HEK293 (cell line): ENCODE measurements around the gene USP5.

ENCODE experiments used
- CTCF ChIA-PET: fragments of 350-600 bp; formaldehyde crosslinking; extraction: SDS; loops from one replicate; lab custom pipeline; 2021; ENCODE audit warnings: antibody characterized with exemption; lab: Yijun Ruan, JAX
- POLR2A ChIA-PET: fragments of 300-600 bp; formaldehyde crosslinking; extraction: SDS; loops from one replicate; lab custom pipeline; 2020; ENCODE audit warnings: antibody characterized with exemption, inconsistent platforms; lab: Yijun Ruan, JAX
- H3K27ac ChIP-seq: fragments of 200-500 bp; sonication (Bioruptor generic); 2 replicates; pipeline ENCODE4 v1.5.1; 2014; ENCODE audit warnings: low read depth, low read length, control low read depth, inconsistent platforms; ENCODE audit errors: extremely low read depth
- H3K36me3 ChIP-seq, 2 experiments: fragments of 200-500 bp in 1 of 2; sonication (Bioruptor generic) in 1 of 2; 1 replicate in 1 of 2; 2 replicates in 1 of 2; pipeline ENCODE4 v1.5.1; 2014 to 2017; ENCODE audit warnings: inconsistent platforms in 2 of 2, low read length in 2 of 2; ENCODE audit not compliant: control insufficient read depth in 2 of 2, insufficient read depth in 1 of 2
- H3K4me1 ChIP-seq: fragments of 200-500 bp; sonication (Bioruptor generic); 2 replicates; pipeline ENCODE4 v1.5.1; 2014; ENCODE audit warnings: mild to moderate bottlenecking, low read length, inconsistent platforms; ENCODE audit not compliant: control insufficient read depth, insufficient read depth
- H3K4me3 ChIP-seq: 2 replicates; pipeline ENCODE4 v1.5.1; 2011; ENCODE audit warnings: low read depth, mild to moderate bottlenecking, control low read depth, low read length, moderate library complexity
- H3K9me3 ChIP-seq: fragments of 200-500 bp; sonication (Bioruptor generic); 2 replicates; pipeline ENCODE4 v1.5.1; 2014; ENCODE audit warnings: low read depth, low read length, inconsistent platforms; ENCODE audit not compliant: control insufficient read depth, insufficient read depth
- HOXC10 ChIP-seq: sonication (generic); formaldehyde crosslinking; IDR thresholded peaks from 2 replicates; pipeline ENCODE4 v1.8.1; 2023; ENCODE audit warnings: mild to moderate bottlenecking, missing genetic modification reagents
- KLF1 ChIP-seq: fragments of 450-650 bp; formaldehyde crosslinking; IDR thresholded peaks from 2 replicates; pipeline ENCODE4 v1.5.1; 2016; ENCODE audit warnings: missing biosample characterization, missing genetic modification characterization
- KLF16 ChIP-seq: fragments of 450-650 bp; formaldehyde crosslinking; IDR thresholded peaks from 2 replicates; pipeline ENCODE4 v1.5.1; 2017; ENCODE audit warnings: missing biosample characterization, missing genetic modification characterization
- KLF8 ChIP-seq: fragments of 450-650 bp; formaldehyde crosslinking; IDR thresholded peaks from 2 replicates; pipeline ENCODE4 v1.5.1; 2016; ENCODE audit warnings: missing biosample characterization, missing genetic modification characterization
- MEIS1 ChIP-seq: sonication (generic); formaldehyde crosslinking; IDR thresholded peaks from 2 replicates; pipeline ENCODE4 v1.8.1; 2022; ENCODE audit warnings: missing genetic modification reagents, mild to moderate bottlenecking, borderline replicate concordance
- OSR2 ChIP-seq: fragments of 450-650 bp; formaldehyde crosslinking; IDR thresholded peaks from 2 replicates; pipeline ENCODE4 v1.5.1; 2016; ENCODE audit warnings: missing biosample characterization, missing genetic modification characterization
- REPIN1 ChIP-seq: fragments of 450-650 bp; formaldehyde crosslinking; IDR thresholded peaks from 2 replicates; pipeline ENCODE4 v1.5.1; 2017; ENCODE audit warnings: missing biosample characterization, missing genetic modification characterization, low read depth
- SP7 ChIP-seq: fragments of 450-650 bp; formaldehyde crosslinking; IDR thresholded peaks from 2 replicates; pipeline ENCODE4 v1.5.1; 2016; ENCODE audit warnings: missing biosample characterization, missing genetic modification characterization
- ZNF138 ChIP-seq: fragments of 450-650 bp; formaldehyde crosslinking; IDR thresholded peaks from 2 replicates; pipeline ENCODE4 v1.5.1; 2016; ENCODE audit warnings: missing biosample characterization, missing genetic modification characterization, borderline replicate concordance
- ZNF169 ChIP-seq: fragments of 450-650 bp; formaldehyde crosslinking; IDR thresholded peaks from 2 replicates; pipeline ENCODE4 v1.5.1; 2016; ENCODE audit warnings: missing biosample characterization, missing genetic modification characterization
- ZNF175 ChIP-seq: fragments of 450-650 bp; formaldehyde crosslinking; IDR thresholded peaks from 2 replicates; pipeline ENCODE4 v1.5.1; 2016; ENCODE audit warnings: missing biosample characterization, missing genetic modification characterization
- ZNF184 ChIP-seq: fragments of 450-650 bp; IDR thresholded peaks from 2 replicates; pipeline ENCODE4 v1.5.1; 2018; ENCODE audit warnings: missing biosample characterization, mild to moderate bottlenecking, missing genetic modification characterization
- ZNF211 ChIP-seq: fragments of 450-650 bp; formaldehyde crosslinking; IDR thresholded peaks from 2 replicates; pipeline ENCODE4 v1.5.1; 2016; ENCODE audit warnings: low read depth, missing biosample characterization, missing genetic modification characterization
- ZNF274 ChIP-seq, 2 experiments: fragments of 200-500 bp in 1 of 2; fragments of 450-650 bp in 1 of 2; sonication (Bioruptor generic) in 1 of 2; formaldehyde crosslinking in 1 of 2; IDR thresholded peaks; 2 replicates each; pipeline versions ENCODE4 v1.5.1 to v1.6.1; 2014 to 2016; ENCODE audit warnings: borderline replicate concordance in 1 of 2, inconsistent platforms in 1 of 2, low read length in 1 of 2, missing biosample characterization in 1 of 2, missing genetic modification characterization in 1 of 2
- ZNF341 ChIP-seq: fragments of 450-650 bp; formaldehyde crosslinking; IDR thresholded peaks from 2 replicates; pipeline ENCODE4; 2016; ENCODE audit warnings: low read depth, missing biosample characterization, missing genetic modification characterization
- ZNF423 ChIP-seq: fragments of 450-650 bp; formaldehyde crosslinking; IDR thresholded peaks from 2 replicates; pipeline ENCODE4 v1.5.1; 2016; ENCODE audit warnings: missing biosample characterization, missing genetic modification characterization
- ZNF518A ChIP-seq: fragments of 450-650 bp; formaldehyde crosslinking; conservative IDR thresholded peaks from 2 replicates; pipeline ENCODE4 v1.5.1; 2016; ENCODE audit warnings: low read depth, missing biosample characterization, missing genetic modification characterization
- ZNF555 ChIP-seq: fragments of 450-650 bp; formaldehyde crosslinking; conservative IDR thresholded peaks from 2 replicates; pipeline ENCODE4 v1.5.1; 2017; ENCODE audit warnings: missing biosample characterization, mild to moderate bottlenecking, missing genetic modification characterization, inconsistent platforms
- ZNF571 ChIP-seq: fragments of 450-650 bp; formaldehyde crosslinking; IDR thresholded peaks from 2 replicates; pipeline ENCODE4 v1.5.0; 2017; ENCODE audit warnings: missing biosample characterization, missing genetic modification characterization
- ZNF585B ChIP-seq: fragments of 450-650 bp; formaldehyde crosslinking; IDR thresholded peaks from 2 replicates; pipeline ENCODE4 v1.5.1; 2016; ENCODE audit warnings: missing biosample characterization, missing genetic modification characterization
- ZNF623 ChIP-seq: fragments of 450-650 bp; formaldehyde crosslinking; IDR thresholded peaks from 2 replicates; pipeline ENCODE4 v1.5.1; 2016; ENCODE audit warnings: missing biosample characterization, missing genetic modification characterization
- ZNF658 ChIP-seq: fragments of 450-650 bp; formaldehyde crosslinking; IDR thresholded peaks from 2 replicates; pipeline ENCODE4; 2016; ENCODE audit warnings: missing biosample characterization, missing genetic modification characterization
- ZNF660 ChIP-seq: fragments of 450-650 bp; IDR thresholded peaks from 2 replicates; pipeline ENCODE4 v1.5.1; 2018; ENCODE audit warnings: missing biosample characterization, mild to moderate bottlenecking, missing genetic modification characterization
- ZNF664 ChIP-seq: fragments of 450-650 bp; formaldehyde crosslinking; IDR thresholded peaks from 2 replicates; pipeline ENCODE4 v1.5.1; 2016; ENCODE audit warnings: missing biosample characterization, missing genetic modification characterization
- ZNF707 ChIP-seq: fragments of 450-650 bp; formaldehyde crosslinking; IDR thresholded peaks from 2 replicates; pipeline ENCODE4 v1.5.1; 2016; ENCODE audit warnings: missing biosample characterization, missing genetic modification characterization
- ZNF768 ChIP-seq: fragments of 450-650 bp; formaldehyde crosslinking; IDR thresholded peaks from 2 replicates; pipeline ENCODE4 v1.5.1; 2018; ENCODE audit warnings: missing biosample characterization, mild to moderate bottlenecking, missing genetic modification characterization
- ZNF776 ChIP-seq: fragments of 450-650 bp; formaldehyde crosslinking; IDR thresholded peaks from 2 replicates; pipeline ENCODE4 v1.5.0; 2017; ENCODE audit warnings: missing biosample characterization, missing genetic modification characterization, borderline replicate concordance
- TF ChIP-seq, protein P1 (sequence below): fragments of 450-650 bp; formaldehyde crosslinking; IDR thresholded peaks from 2 replicates; pipeline ENCODE4 v1.5.1; 2016; ENCODE audit warnings: missing biosample characterization, missing genetic modification characterization

The USP5 gene

GRCh38 chr12:6894321-6894720, 42.4 kb downstream of the USP5 start:
- CTCF ChIA-PET = interaction anchor here (0.8 to 1.8 kb wide), 5 partner anchors 12 to 251 kb away, joined by 3 to 5 read pairs (median 4); no protein-coding TSS in a partner anchor
- POLR2A ChIA-PET = no interaction called here
- Histone ChIP-seq H3K9me3 (no peaks in the 10 kb centered on the region), H3K36me3 (no peaks in the 10 kb centered on the region), H3K4me1 (no peaks in the 10 kb centered on the region), H3K4me3 (no peak overlapping the region), H3K27ac (no peak overlapping the region)
- no peak for TF ChIP-seq ZNF658 (tag by site-specific recombination)
- no peak for TF ChIP-seq ZNF138
- TF ChIP-seq ZNF341 (tag by site-specific recombination) = no peak
- TF ChIP-seq KLF8 (tag by site-specific recombination) = no peak
- TF ChIP-seq ZNF776 (tag by site-specific recombination) = no peak
- TF ChIP-seq ZNF585B (tag by site-specific recombination) = no peak
- TF ChIP-seq ZNF664 = no peak
- TF ChIP-seq ZNF274 (IDR thresholded peaks at IDR 0.05; ENCODE audit: low read length) = no peak
- TF ChIP-seq ZNF274 (tag by site-specific recombination; IDR thresholded peaks at IDR 0.05; ENCODE audit: borderline replicate concordance) = no peak
- no peak for TF ChIP-seq REPIN1 (tag by site-specific recombination)
- TF ChIP-seq ZNF768 (tag by site-specific recombination) = no peak
- no peak for TF ChIP-seq KLF1 (tag by site-specific recombination)

- H3K4me3 ChIP-seq = no peak overlapping the region
- no peaks in the 10 kb centered on the region for H3K36me3 ChIP-seq
- H3K4me1 ChIP-seq = 0 out of 2 replicates have a peak, but pooled peaks cover 3% of the 10 kb centered on the region
- TF ChIP-seq MEIS1 (no peak), ZNF175 (no peak), ZNF518A (tag by site-specific recombination) (no peak), ZNF571 (no peak), SP7 (tag by site-specific recombination) (no peak), KLF8 (tag by site-specific recombination) (no peak), ZNF423 (tag by site-specific recombination) (no peak), ZNF555 (no peak), ZNF660 (no peak), HOXC10 (no peak), ZNF169 (tag by site-specific recombination) (no peak), KLF16 (tag by site-specific recombination) (no peak), ZNF211 (tag by site-specific recombination) (no peak), OSR2 (no peak), ZNF707 (no peak), ZNF664 (no peak), ZNF184 (tag by site-specific recombination) (no peak), ZNF623 (tag by site-specific recombination) (no peak)
- TF ChIP-seq, protein P1, sequence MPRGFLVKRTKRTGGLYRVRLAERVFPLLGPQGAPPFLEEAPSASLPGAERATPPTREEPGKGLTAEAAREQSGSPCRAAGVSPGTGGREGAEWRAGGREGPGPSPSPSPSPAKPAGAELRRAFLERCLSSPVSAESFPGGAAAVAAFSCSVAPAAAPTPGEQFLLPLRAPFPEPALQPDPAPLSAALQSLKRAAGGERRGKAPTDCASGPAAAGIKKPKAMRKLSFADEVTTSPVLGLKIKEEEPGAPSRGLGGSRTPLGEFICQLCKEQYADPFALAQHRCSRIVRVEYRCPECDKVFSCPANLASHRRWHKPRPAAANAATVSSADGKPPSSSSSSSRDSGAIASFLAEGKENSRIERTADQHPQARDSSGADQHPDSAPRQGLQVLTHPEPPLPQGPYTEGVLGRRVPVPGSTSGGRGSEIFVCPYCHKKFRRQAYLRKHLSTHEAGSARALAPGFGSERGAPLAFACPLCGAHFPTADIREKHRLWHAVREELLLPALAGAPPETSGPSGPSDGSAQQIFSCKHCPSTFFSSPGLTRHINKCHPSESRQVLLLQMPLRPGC (tag by site-specific recombination) = no peak
- CTCF ChIA-PET = interaction anchor here (0.5 to 1.8 kb wide), 5 partner anchors 9 to 265 kb away, joined by 3 to 10 read pairs (median 4); partner anchors contain the start of gene SPSB2
- POLR2A ChIA-PET = no interaction called here
- H3K9me3 ChIP-seq = no peaks in the 10 kb centered on the region
- no peak overlapping the region for H3K27ac ChIP-seq
Measured at GRCh38 chr12:6896846-6897435, 45.0 kb downstream of the USP5 start.
